Central memory CD8-positive, alpha-beta T cell (primary cell): ENCODE data around the gene GALNTL6.

Source experiments
- ATAC-seq: fragments of 150-1000 bp; cut with Tn5 transposase; replicated peaks from 2 replicates; pipeline ENCODE4 v1.10.0; 2022; ENCODE audit warnings: mild to moderate bottlenecking, moderate FRiP score, moderate number of reproducible peaks; ENCODE audit not compliant: poor library complexity, severe bottlenecking; ENCODE audit errors: extremely low read depth
- DNase-seq, 2 donors: peaks; one replicate each; pipeline ENCODE4 v3.0.0; 2021; ENCODE audit warnings: low spot score in 2 of 2
- H3K27ac Mint-ChIP-seq: one replicate; pipeline ENCODE4 v1.8.0; 2022; ENCODE audit warnings: low read depth, mild to moderate bottlenecking, moderate library complexity, mixed read lengths
- H3K27me3 Mint-ChIP-seq: one replicate; pipeline ENCODE4 v1.8.0; 2022; ENCODE audit warnings: mixed read lengths
- H3K36me3 Mint-ChIP-seq: one replicate; pipeline ENCODE4 v1.8.0; 2022; ENCODE audit warnings: mild to moderate bottlenecking, moderate library complexity, mixed read lengths; ENCODE audit not compliant: insufficient read depth
- H3K4me1 Mint-ChIP-seq: one replicate; pipeline ENCODE4 v1.8.0; 2022; ENCODE audit warnings: mixed read lengths
- H3K4me3 Mint-ChIP-seq: one replicate; pipeline ENCODE4 v1.8.0; 2022; ENCODE audit warnings: mild to moderate bottlenecking, moderate library complexity, mixed read lengths
- H3K9me3 Mint-ChIP-seq: one replicate; pipeline ENCODE4 v1.8.0; 2022; ENCODE audit warnings: mixed read lengths

GALNTL6 gene

GRCh38 chr4:172152284-172152683 lies 339.1 kb downstream of the GALNTL6 start:
- H3K4me3 Mint-ChIP-seq = no peak overlapping the region
- peaks cover 23% of the 10 kb centered on the region for H3K9me3 Mint-ChIP-seq
- no peaks in the 10 kb centered on the region for H3K4me1 Mint-ChIP-seq
- H3K27ac Mint-ChIP-seq = no peak overlapping the region
- no peaks in the 10 kb centered on the region for H3K27me3 Mint-ChIP-seq
- ATAC-seq = no peak
- no peak for DNase-seq
- H3K36me3 Mint-ChIP-seq = no peaks in the 10 kb centered on the region

- Mint-ChIP-seq H3K27ac (no peak overlapping the region), H3K4me3 (no peak overlapping the region), H3K27me3 (no peaks in the 10 kb centered on the region), H3K36me3 (no peaks in the 10 kb centered on the region), H3K4me1 (no peaks in the 10 kb centered on the region), H3K9me3 (peaks cover 18% of the 10 kb centered on the region)
- DNase-seq = no peak
- no peak for ATAC-seq
These were observed 340.5 kb downstream of the GALNTL6 start for GRCh38 chr4:172153719-172154118.

DNA sequence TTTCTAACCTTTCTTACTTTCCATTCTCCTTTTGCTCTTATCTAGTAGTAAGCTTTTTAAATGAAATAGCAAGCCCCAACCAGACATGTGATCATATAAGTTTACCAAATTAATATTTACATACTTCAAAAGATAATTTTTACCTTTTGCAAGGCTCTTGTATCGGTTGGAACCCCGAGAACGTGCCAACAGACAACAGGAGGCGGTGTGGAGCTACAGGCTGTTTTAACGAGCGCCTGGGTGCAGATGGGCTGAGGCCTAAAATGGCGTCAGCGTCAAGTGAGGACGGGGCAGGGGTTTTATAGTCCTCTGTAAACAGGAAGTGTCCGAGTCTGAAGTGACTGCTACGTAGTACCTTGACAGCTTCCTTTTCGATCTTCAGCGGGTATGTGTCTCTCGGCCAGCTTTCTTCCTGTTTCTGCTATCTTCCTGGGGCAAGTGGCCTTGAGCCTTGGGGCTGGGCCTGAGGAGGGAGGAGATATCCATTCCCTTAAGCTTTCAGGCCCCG lies 342.7 kb downstream of the GALNTL6 start:
- ATAC-seq = no peak
- H3K36me3 Mint-ChIP-seq = no peaks in the 10 kb centered on the region
- no peak overlapping the region for H3K4me3 Mint-ChIP-seq

GRCh38 chr4:172157946-172158345 lies 344.7 kb downstream of the GALNTL6 start:
- Mint-ChIP-seq H3K9me3 (peaks cover 25% of the 10 kb centered on the region), H3K4me3 (no peak overlapping the region), H3K36me3 (no peaks in the 10 kb centered on the region), H3K27ac (no peak overlapping the region), H3K4me1 (no peaks in the 10 kb centered on the region), H3K27me3 (no peaks in the 10 kb centered on the region)
- DNase-seq (no peak), ATAC-seq (no peak)

More for the DNA sequence above, 342.7 kb downstream of the GALNTL6 start:
- no peak for DNase-seq
- no peak overlapping the region for H3K27ac Mint-ChIP-seq
- H3K4me1 Mint-ChIP-seq = no peaks in the 10 kb centered on the region
- no peaks in the 10 kb centered on the region for H3K27me3 Mint-ChIP-seq
- peaks cover 13% of the 10 kb centered on the region for H3K9me3 Mint-ChIP-seq

- Mint-ChIP-seq H3K27me3 (no peaks in the 10 kb centered on the region), H3K4me1 (no peaks in the 10 kb centered on the region)
These were observed 350.0 kb downstream of the GALNTL6 start for GRCh38 chr4:172163215-172163614.

GRCh38 chr4:172168888-172169287 lies 355.7 kb downstream of the GALNTL6 start:
- Mint-ChIP-seq H3K4me3 (no peak overlapping the region), H3K9me3 (peaks cover 22% of the 10 kb centered on the region), H3K27ac (no peak overlapping the region), H3K4me1 (no peaks in the 10 kb centered on the region), H3K27me3 (no peaks in the 10 kb centered on the region), H3K36me3 (no peaks in the 10 kb centered on the region)
- DNase-seq (no peak), ATAC-seq (no peak)

More at GRCh38 chr4:172163215-172163614, 350.0 kb downstream of the GALNTL6 start:
- no peak overlapping the region for H3K4me3 Mint-ChIP-seq
- no peak for DNase-seq
- H3K36me3 Mint-ChIP-seq = no peaks in the 10 kb centered on the region
- no peak for ATAC-seq
- H3K27ac Mint-ChIP-seq = no peak overlapping the region
- H3K9me3 Mint-ChIP-seq = peaks cover 27% of the 10 kb centered on the region

- Mint-ChIP-seq H3K36me3 (no peaks in the 10 kb centered on the region), H3K4me3 (no peak overlapping the region), H3K27me3 (no peaks in the 10 kb centered on the region), H3K4me1 (no peaks in the 10 kb centered on the region), H3K9me3 (peaks cover 25% of the 10 kb centered on the region), H3K27ac (no peak overlapping the region)
- DNase-seq = no peak
- no peak for ATAC-seq
These were observed 356.7 kb downstream of the GALNTL6 start for GRCh38 chr4:172169871-172170270.

- Mint-ChIP-seq H3K27me3 (no peaks in the 10 kb centered on the region), H3K36me3 (peaks cover under 1% of the 10 kb centered on the region), H3K4me1 (no peaks in the 10 kb centered on the region), H3K4me3 (no peak overlapping the region), H3K9me3 (peaks cover 23% of the 10 kb centered on the region), H3K27ac (no peak overlapping the region)
- DNase-seq (no peak), ATAC-seq (no peak)
These were observed 360.0 kb downstream of the GALNTL6 start for GRCh38 chr4:172173206-172173605.

GRCh38 chr4:172177382-172177781 lies 364.2 kb downstream of the GALNTL6 start:
- Mint-ChIP-seq H3K27ac (no peak overlapping the region), H3K4me3 (no peak overlapping the region), H3K9me3 (peaks cover 16% of the 10 kb centered on the region), H3K36me3 (peaks cover 1% of the 10 kb centered on the region), H3K27me3 (no peaks in the 10 kb centered on the region), H3K4me1 (no peaks in the 10 kb centered on the region)
- DNase-seq = no peak
- ATAC-seq = no peak

GRCh38 chr4:172188248-172188988 lies 375.2 kb downstream of the GALNTL6 start:
- H3K27ac Mint-ChIP-seq = no peak overlapping the region
- ATAC-seq = no peak
- H3K4me1 Mint-ChIP-seq = no peaks in the 10 kb centered on the region
- H3K4me3 Mint-ChIP-seq = no peak overlapping the region
- H3K27me3 Mint-ChIP-seq = no peaks in the 10 kb centered on the region
- no peak for DNase-seq
- peaks cover 17% of the 10 kb centered on the region for H3K9me3 Mint-ChIP-seq
- H3K36me3 Mint-ChIP-seq = no peaks in the 10 kb centered on the region

DNA sequence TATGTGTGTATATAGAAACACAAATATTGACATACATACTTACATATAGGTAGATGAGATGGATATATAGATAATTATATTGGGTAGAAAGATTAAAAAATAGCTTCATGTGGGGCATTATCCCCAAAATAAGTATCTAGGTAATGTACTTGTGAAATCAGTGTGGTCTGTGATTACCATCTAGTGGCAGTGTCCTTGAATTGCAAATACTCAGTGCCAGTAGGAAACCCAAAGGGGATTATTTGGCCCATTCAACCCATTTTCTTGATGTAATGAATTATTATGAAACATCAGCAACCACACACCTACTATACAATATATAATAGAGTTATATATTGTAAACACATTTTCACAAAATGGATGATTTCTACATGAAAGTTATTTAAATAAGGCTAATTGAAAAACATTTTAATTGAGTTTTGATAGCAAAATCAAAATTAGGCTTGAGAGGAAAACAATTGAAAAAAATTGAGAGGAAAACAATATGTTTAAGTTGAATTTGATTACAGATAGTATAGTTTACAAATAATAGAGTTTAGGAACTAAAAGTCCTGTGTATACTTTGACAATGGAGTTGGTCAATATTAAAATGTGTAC lies 389.4 kb downstream of the GALNTL6 start:
- DNase-seq (no peak), ATAC-seq (no peak)
- Mint-ChIP-seq H3K27ac (no peak overlapping the region), H3K4me1 (no peaks in the 10 kb centered on the region), H3K36me3 (no peaks in the 10 kb centered on the region), H3K9me3 (peaks cover 24% of the 10 kb centered on the region), H3K4me3 (no peak overlapping the region), H3K27me3 (no peaks in the 10 kb centered on the region)

GRCh38 chr4:172207258-172207657 lies 394.1 kb downstream of the GALNTL6 start:
- Mint-ChIP-seq H3K4me1 (no peaks in the 10 kb centered on the region), H3K4me3 (no peak overlapping the region), H3K27me3 (no peaks in the 10 kb centered on the region), H3K36me3 (no peaks in the 10 kb centered on the region), H3K27ac (no peak overlapping the region), H3K9me3 (peaks cover 28% of the 10 kb centered on the region)
- DNase-seq = no peak
- ATAC-seq = no peak

DNA sequence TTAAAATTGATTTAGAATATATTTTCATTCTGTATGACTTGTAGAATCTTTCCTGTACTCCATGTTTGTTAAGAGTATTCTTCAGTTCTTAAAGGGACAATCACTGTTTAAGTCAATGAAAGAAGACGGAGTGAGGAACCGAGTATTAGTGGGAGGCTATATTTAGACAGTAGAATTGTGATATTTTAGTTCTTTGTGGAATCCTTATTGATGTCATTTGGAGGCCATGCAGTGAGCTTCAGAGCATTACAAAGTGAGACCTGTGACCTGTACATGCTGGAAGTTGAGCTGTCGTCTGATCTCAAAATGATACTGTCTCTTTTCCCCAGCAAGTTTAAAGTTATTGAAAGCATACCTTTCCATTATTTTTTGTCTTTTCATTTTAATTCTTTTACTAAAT lies 394.7 kb downstream of the GALNTL6 start:
- no peaks in the 10 kb centered on the region for H3K4me1 Mint-ChIP-seq
- H3K36me3 Mint-ChIP-seq = no peaks in the 10 kb centered on the region
- no peaks in the 10 kb centered on the region for H3K27me3 Mint-ChIP-seq
- H3K27ac Mint-ChIP-seq = no peak overlapping the region
- ATAC-seq (no peak), DNase-seq (no peak)
- H3K4me3 Mint-ChIP-seq = no peak overlapping the region
- H3K9me3 Mint-ChIP-seq = peaks cover 26% of the 10 kb centered on the region
